Measurements from ENCODE around the gene FAM83C.

FAM83C gene

GRCh38 chr20:35271073-35271882 lies 20.9 kb downstream of the FAM83C start:
- in situ Hi-C loops (cut with MboI; ENCODE audit: low sequenced_read_pairs): loop anchor here (25.0 kb wide), 1 partner anchor 109 kb away; the partner anchor contains the start of gene PROCR

DNA sequence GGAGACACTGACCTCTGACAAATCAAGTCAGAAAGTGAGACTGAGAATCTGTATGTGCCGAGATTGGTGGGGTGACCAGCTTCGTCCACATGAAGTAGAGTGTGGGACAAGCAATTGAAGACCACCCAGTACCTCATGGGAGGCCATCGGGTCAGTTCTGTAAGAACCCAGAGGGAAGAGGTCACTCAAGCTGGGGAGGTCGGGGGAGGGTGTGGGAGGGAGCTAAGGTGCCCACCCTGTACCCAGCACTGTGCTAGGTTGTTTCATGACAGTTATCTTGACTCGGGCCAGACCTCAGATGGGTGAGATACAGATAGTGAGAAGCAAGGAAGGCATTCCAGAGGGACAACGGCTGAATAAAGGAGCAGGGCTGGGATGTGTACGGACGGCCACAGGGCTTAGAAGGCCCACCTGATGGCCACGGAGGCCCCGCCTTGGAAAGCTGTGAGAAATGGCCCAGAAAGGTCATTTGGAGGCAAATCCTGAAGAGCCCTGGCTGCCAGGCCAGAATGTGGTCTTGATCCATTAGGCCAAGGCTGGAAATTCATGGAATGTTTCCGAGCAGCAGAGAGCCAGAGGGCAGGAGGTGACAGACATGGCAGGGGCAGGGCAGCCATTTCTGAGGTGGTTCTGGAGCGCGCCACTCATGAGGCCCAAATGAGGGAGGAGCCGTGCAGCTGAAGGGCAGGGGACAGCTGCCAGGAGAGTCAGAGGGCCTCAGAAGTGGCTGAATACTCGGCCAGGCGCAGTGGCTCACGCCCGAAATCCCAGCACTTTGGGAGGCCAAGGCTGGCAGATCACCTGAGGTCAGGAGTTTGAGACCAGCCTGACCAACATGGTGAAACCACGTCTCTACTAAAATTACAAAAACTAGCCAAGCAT lies 22.0 kb downstream of the FAM83C start:
- in situ Hi-C loops (cut with MboI; ENCODE audit: low sequenced_read_pairs): loop anchor here (25.0 kb wide), 1 partner anchor 108 kb away; the partner anchor contains the start of gene PROCR

- in situ Hi-C loops (cut with MboI; ENCODE audit: low sequenced_read_pairs): loop anchor here (10.0 to 25.0 kb wide), 2 partner anchors 107 to 424 kb away; partner anchors contain the start of gene PROCR
Measured at GRCh38 chr20:35269055-35269781, 23.0 kb downstream of the FAM83C start.

DNA sequence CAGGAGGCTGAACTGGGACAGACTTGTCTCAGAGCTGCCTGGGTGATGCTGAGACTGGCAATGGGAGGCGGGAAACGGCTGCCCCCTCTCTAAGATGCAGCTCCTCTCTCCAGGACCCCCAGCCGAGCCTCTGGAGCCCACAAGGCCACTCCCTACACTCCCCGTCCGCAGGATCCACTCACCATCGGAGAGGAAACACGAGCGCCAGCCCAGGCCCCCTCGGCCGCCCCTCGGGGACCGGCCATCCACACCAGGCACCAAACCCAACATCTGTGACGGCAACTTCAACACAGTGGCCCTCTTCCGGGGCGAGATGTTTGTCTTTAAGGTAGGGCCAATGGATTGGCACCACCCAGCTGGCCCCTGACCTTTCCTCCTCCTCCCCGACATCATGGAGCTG lies 25.1 kb downstream of the FAM83C start:
- in situ Hi-C loops (cut with MboI; ENCODE audit: low sequenced_read_pairs): loop anchor here (10.0 to 25.0 kb wide), 2 partner anchors 105 to 422 kb away; partner anchors contain the start of gene PROCR

- in situ Hi-C loops (cut with MboI; ENCODE audit: low sequenced_read_pairs): loop anchor here (10.0 to 25.0 kb wide), 2 partner anchors 102 to 420 kb away; partner anchors contain the start of gene PROCR
Measured at GRCh38 chr20:35264755-35265154, 27.5 kb downstream of the FAM83C start.

DNA sequence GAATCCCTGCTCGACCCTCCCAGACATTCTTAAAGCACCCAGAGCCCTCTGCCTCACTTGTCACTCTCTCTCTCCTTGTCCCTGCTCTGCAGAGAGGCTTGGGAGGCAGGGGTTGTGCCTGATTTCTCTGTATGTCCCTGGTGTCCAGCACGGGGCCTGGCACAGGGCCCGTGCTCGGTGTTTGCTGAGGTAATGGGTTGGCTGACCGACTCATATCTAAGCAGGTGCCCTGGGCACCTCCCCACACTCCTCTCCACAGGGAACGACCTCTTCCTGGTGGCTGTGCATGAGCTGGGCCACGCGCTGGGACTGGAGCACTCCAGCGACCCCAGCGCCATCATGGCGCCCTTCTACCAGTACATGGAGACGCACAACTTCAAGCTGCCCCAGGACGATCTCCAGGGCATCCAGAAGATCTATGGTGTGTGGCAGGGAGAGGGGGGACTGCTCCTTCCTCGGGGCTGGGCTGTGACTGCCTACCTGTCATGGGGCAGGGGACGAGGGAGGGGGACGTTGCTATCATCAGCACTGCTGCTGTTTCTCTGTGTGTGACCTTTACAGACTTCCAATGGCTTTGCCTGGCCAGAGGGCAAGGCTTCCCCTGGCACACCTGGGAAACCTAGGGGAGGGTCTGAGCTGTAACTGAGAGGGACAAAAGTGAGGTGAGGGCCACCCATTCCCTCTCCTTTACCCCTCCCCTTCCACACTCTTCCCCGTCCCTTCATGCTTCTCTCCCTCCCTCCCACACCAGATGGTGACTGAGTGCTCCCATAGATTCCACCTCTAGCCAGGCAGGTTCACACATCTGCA lies 28.5 kb downstream of the FAM83C start:
- in situ Hi-C loops (cut with MboI; ENCODE audit: low sequenced_read_pairs): loop anchor here (10.0 to 25.0 kb wide), 2 partner anchors 101 to 419 kb away; partner anchors contain the start of gene PROCR

- in situ Hi-C loops (cut with MboI; ENCODE audit: low sequenced_read_pairs): loop anchor here (10.0 to 25.0 kb wide), 2 partner anchors 101 to 418 kb away; partner anchors contain the start of gene PROCR
Measured at GRCh38 chr20:35262731-35263531, 29.3 kb downstream of the FAM83C start.

DNA sequence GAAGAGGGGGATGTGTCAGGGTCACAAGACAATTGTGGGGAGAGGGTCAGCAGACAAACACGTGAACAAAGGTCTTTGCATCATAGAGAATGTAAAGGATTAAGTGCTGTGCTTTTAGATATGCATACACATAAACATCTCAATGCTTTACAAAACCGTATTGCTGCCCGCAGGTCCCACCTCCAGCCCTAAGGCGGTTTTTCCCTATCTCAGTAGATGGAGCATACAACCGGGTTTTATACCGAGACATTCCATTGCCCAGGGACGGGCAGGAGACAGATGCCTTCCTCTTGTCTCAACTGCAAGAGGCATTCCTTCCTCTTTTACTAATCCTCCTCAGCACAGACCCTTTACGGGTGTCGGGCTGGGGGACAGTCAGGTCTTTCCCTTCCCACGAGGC lies 29.9 kb downstream of the FAM83C start:
- in situ Hi-C loops (cut with MboI; ENCODE audit: low sequenced_read_pairs): loop anchor here (10.0 to 25.0 kb wide), 2 partner anchors 100 to 418 kb away; partner anchors contain the start of gene PROCR

GRCh38 chr20:35260426-35260825 lies 31.8 kb downstream of the FAM83C start:
- in situ Hi-C loops (cut with MboI; ENCODE audit: low sequenced_read_pairs): loop anchor here (10.0 to 25.0 kb wide), 2 partner anchors 98 to 416 kb away; partner anchors contain the start of gene PROCR

DNA sequence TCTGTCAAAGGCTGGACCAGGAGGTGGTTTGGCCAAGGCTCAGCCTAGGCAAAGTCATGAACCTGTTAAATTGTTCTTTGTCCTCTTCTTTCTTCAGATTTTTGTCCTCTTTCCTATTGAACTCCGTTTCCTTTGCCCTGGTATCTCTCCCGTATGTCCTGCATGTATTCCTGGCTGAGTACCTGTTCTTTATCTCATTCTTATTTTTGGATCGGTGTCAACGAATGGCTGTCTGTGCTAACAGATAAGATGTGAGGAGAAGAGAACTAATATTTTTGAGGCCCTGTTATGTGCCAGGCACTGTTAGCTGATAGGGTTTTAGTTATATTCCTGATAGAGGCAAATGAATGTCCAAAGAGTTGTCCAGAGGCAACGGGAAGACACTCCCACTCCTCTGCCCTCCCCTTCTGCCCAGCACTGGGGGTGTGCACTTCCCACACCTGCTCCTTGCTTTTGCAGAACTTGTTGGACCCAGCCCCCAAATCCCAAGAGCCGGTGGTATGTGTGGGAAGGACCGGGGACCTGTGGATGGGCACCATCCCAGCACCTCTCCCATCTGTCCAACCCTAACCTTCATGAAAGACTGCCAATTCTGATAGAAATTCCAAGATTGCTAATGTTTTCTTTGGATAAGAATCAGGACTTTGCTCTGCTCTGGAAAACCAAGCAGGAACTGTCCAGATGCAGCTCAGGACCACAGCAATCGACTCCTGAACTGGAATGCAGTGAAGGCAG lies 34.9 kb downstream of the FAM83C start:
- in situ Hi-C loops (cut with MboI; ENCODE audit: low sequenced_read_pairs): loop anchor here (25.0 kb wide), 1 partner anchor 95 kb away; the partner anchor contains the start of gene PROCR

GRCh38 chr20:35254448-35254999 lies 37.7 kb downstream of the FAM83C start:
- in situ Hi-C loops (cut with MboI; ENCODE audit: low sequenced_read_pairs): loop anchor here (25.0 kb wide), 1 partner anchor 92 kb away; the partner anchor contains the start of gene PROCR

GRCh38 chr20:35253010-35253409 lies 39.2 kb downstream of the FAM83C start:
- in situ Hi-C loops (cut with MboI; ENCODE audit: low sequenced_read_pairs): loop anchor here (25.0 kb wide), 1 partner anchor 91 kb away; the partner anchor contains the start of gene PROCR

DNA sequence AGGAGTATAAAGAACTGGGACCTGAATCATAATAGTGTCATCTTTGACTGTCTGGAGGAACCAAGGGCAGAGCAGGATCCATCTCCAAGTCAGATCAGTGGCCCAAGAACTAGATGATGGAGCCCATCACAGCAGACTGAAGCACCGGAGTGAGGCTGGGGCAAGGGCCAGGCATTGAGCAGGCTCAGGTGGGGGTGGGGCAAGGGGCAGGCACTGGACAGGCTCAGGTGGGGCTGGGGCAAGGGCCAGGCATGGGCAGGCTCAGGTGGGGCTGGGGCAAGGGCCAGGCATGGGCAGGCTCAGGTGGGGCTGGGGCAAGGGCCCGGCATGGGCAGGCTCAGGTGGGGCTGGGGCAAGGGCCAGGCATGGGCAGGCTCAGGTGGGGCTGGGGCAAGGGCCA lies 39.6 kb downstream of the FAM83C start:
- in situ Hi-C loops (cut with MboI; ENCODE audit: low sequenced_read_pairs): loop anchor here (25.0 kb wide), 1 partner anchor 90 kb away; the partner anchor contains the start of gene PROCR

DNA sequence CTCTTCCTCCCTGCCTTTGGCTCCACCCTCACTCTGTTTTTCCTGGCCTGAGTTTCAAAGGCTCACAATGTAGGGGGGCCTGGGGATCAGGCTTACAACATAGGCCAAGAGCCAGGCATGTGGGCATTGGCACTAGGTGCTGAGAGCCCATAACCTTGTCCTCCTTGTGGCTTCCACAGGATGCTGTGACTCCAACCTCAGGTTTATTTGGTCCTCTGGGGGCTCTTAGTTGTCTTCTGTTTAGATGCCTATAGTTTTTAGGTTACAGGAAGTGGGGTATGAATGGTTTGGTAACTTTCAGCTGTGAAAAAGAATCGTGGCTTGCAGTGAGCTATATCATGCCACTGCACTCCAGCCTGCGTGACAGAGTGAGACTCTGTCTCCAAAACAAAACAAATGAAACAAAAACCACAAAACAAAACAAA lies 40.2 kb downstream of the FAM83C start:
- in situ Hi-C loops (cut with MboI; ENCODE audit: low sequenced_read_pairs): loop anchor here (25.0 kb wide), 1 partner anchor 90 kb away; the partner anchor contains the start of gene PROCR

DNA sequence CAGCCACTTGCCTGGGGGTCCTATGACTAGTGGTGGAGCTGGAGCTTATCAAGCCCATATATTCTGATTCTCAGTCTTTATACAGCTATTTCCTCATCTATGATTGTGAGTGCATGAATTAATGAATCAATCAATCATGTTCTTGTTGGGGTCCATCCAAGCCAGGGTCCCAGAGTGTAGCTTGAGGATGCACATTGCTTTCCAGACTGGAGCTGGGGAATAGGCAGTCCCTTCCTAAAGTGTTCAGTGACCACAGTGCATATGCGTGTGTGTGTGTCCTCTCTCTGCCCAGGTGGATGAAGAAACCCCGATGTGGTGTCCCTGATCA lies 40.6 kb downstream of the FAM83C start:
- in situ Hi-C loops (cut with MboI; ENCODE audit: low sequenced_read_pairs): loop anchor here (25.0 kb wide), 1 partner anchor 89 kb away; the partner anchor contains the start of gene PROCR

DNA sequence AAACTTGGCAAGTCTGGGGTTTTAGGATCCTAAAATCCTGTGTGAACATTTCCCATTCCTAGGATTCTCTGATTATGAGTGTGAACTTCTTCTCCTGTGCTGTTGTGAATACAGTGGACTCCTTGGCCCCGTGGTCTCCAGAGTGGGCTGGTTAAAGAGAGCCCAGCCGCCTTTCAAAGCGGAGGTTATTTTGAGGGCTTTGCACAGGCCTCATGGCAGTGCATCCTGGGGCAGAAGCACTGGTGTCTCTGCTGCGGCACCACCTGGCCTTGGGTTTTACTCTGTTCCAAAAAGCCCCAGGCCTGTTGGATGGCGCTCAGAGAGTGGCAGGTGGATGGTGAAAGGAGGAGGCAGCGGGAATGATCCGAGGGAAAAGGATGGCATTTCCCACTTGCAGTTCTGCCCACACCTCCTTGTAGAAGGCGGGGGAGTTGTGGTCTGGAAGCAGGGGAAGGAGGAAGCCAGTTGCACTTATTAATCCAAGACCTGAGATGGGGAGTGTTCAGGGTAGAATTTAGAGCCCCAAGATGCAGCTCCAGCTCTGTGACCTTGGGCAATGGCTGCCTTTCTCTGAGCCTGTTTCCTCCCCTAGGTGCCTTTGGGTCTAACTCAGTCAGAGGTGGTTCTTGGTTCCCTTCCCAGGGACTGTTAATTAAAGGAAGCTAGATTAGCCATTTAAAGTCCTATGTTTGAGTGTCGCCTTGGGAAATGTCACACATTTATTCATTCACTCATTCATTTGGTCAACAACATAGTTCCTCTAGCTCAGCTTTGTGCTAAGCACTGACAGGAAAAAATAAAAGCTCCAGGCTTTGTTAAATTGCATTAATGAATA lies 43.4 kb downstream of the FAM83C start:
- in situ Hi-C loops (cut with MboI; ENCODE audit: low sequenced_read_pairs): no loop called here

Data from HL-60/S4 treated with retinoic acid at 250 ng/mL for 4 days and 3 days (cell line).